ENCODE measurements around the gene NAIF1. TPM values are rescaled to one million over a fixed set of nuclear protein-coding genes. Genes with fewer than 3 reads are reported as not detected.

NAIF1 gene
- total RNA-seq, 2 experiments from 2014 or later, result 8.6 to 14.9 TPM

- H3K4me1 ChIP-seq (ENCODE audit: insufficient read depth, low read length, poor library complexity, severe bottlenecking), result peaks cover 22% of the 10 kb centered on the region
- peaks cover 46% of the 10 kb centered on the region for H3K36me3 ChIP-seq (ENCODE audit: insufficient read depth, low read length)
- ChIA-PET POLR2A (no interaction called here), CTCF (ENCODE audit: unreplicated experiment) (no interaction called here)
- no TSS peak for BruUV-seq (replicated peaks)
- no peak overlapping the region for H3K4me2 ChIP-seq (ENCODE audit: low read length)
- peaks cover 76% of the 10 kb centered on the region for H3K79me2 ChIP-seq (ENCODE audit: insufficient read depth, low read depth, low read length)
- no peaks in the 10 kb centered on the region for H4K20me1 ChIP-seq (ENCODE audit: insufficient read depth, low read length)
- intact Hi-C loops (cut with micrococcal nuclease; ENCODE audit: unreplicated experiment), result no loop called here
- TF ChIP-seq EZH2phosphoT487 (IDR thresholded peaks at IDR 0.05; ENCODE audit: borderline replicate concordance, low read depth, low read length), result no peak
- no peak for TF ChIP-seq CTCF (conservative IDR thresholded peaks at IDR 0.05; ENCODE audit: low read length)
- DNase-seq (ENCODE audit: low spot score), result no peak
- H3K9me3 ChIP-seq (ENCODE audit: low read length), result no peaks in the 10 kb centered on the region
- H3K9me2 ChIP-seq (ENCODE audit: insufficient read depth, low read length), result no peaks in the 10 kb centered on the region
- H3K4me3 ChIP-seq (ENCODE audit: low read depth, low read length, poor library complexity, severe bottlenecking), result no peak overlapping the region
- no peak overlapping the region for H2AFZ ChIP-seq (ENCODE audit: low read length)
- no peak overlapping the region for H3K27ac ChIP-seq (ENCODE audit: low read depth, low read length, poor library complexity, severe bottlenecking)
Observed at GRCh38 chr9:128081056-128081455, 13.9 kb upstream of the NAIF1 start.

- Histone ChIP-seq H3K4me1 (ENCODE audit: insufficient read depth, low read length, poor library complexity, severe bottlenecking) (peaks cover 22% of the 10 kb centered on the region), H3K9me2 (ENCODE audit: insufficient read depth, low read length) (no peaks in the 10 kb centered on the region), H2AFZ (ENCODE audit: low read length) (no peak overlapping the region), H3K27ac (ENCODE audit: low read depth, low read length, poor library complexity, severe bottlenecking) (no peak overlapping the region), H3K4me2 (ENCODE audit: low read length) (no peak overlapping the region), H3K4me3 (ENCODE audit: low read depth, low read length, poor library complexity, severe bottlenecking) (no peak overlapping the region), H3K36me3 (ENCODE audit: insufficient read depth, low read length) (peaks cover 45% of the 10 kb centered on the region), H3K9me3 (ENCODE audit: low read length) (no peaks in the 10 kb centered on the region), H4K20me1 (ENCODE audit: insufficient read depth, low read length) (no peaks in the 10 kb centered on the region), H3K79me2 (ENCODE audit: insufficient read depth, low read depth, low read length) (peaks cover 76% of the 10 kb centered on the region)
- intact Hi-C loops (cut with micrococcal nuclease; ENCODE audit: unreplicated experiment), result no loop called here
- POLR2A ChIA-PET, result interaction anchor here (0.7 kb wide), 1 partner anchor 13 kb away, joined by 4 read pairs; no protein-coding TSS in a partner anchor
- TF ChIP-seq CTCF (conservative IDR thresholded peaks at IDR 0.05; ENCODE audit: low read length), result no peak
- TF ChIP-seq EZH2phosphoT487 (IDR thresholded peaks at IDR 0.05; ENCODE audit: borderline replicate concordance, low read depth, low read length), result no peak
- CTCF ChIA-PET (ENCODE audit: unreplicated experiment), result no interaction called here
- no peak for DNase-seq (ENCODE audit: low spot score)
- no TSS peak for BruUV-seq (replicated peaks)
Observed at GRCh38 chr9:128080206-128080605, 13.1 kb upstream of the NAIF1 start.

GRCh38 chr9:128078504-128079434 lies 11.6 kb upstream of the NAIF1 start:
- Histone ChIP-seq H3K4me1 (ENCODE audit: insufficient read depth, low read length, poor library complexity, severe bottlenecking) (peaks cover 23% of the 10 kb centered on the region), H4K20me1 (ENCODE audit: insufficient read depth, low read length) (no peaks in the 10 kb centered on the region)

More at GRCh38 chr9:128078504-128079434, 11.6 kb upstream of the NAIF1 start:
- TF ChIP-seq EZH2phosphoT487 (IDR thresholded peaks at IDR 0.05; ENCODE audit: borderline replicate concordance, low read depth, low read length), result no peak
- no peak for TF ChIP-seq CTCF (conservative IDR thresholded peaks at IDR 0.05; ENCODE audit: low read length)
- H3K9me2 ChIP-seq (ENCODE audit: insufficient read depth, low read length), result no peaks in the 10 kb centered on the region
- H3K79me2 ChIP-seq (ENCODE audit: insufficient read depth, low read depth, low read length), result peaks cover 77% of the 10 kb centered on the region
- BruUV-seq (replicated peaks), result TSS peak; percentile 20
- H2AFZ ChIP-seq (ENCODE audit: low read length), result no peak overlapping the region
- H3K4me2 ChIP-seq (ENCODE audit: low read length), result no peak overlapping the region
- no peak for DNase-seq (ENCODE audit: low spot score)
- ChIA-PET POLR2A (interaction anchor here (0.7 to 1.4 kb wide), 2 partner anchors 8 to 32 kb away, joined by 4 to 6 read pairs; no protein-coding TSS in a partner anchor), CTCF (ENCODE audit: unreplicated experiment) (interaction anchor here (0.9 kb wide), 1 partner anchor 12 kb away, joined by 3 read pairs; the partner anchor contains the start of gene NAIF1)
- H3K9me3 ChIP-seq (ENCODE audit: low read length), result no peaks in the 10 kb centered on the region
- H3K36me3 ChIP-seq (ENCODE audit: insufficient read depth, low read length), result peaks cover 51% of the 10 kb centered on the region
- intact Hi-C loops (cut with micrococcal nuclease; ENCODE audit: unreplicated experiment), result no loop called here
- no peak overlapping the region for H3K27ac ChIP-seq (ENCODE audit: low read depth, low read length, poor library complexity, severe bottlenecking)
- H3K4me3 ChIP-seq (ENCODE audit: low read depth, low read length, poor library complexity, severe bottlenecking), result no peak overlapping the region
